ENCODE results near the gene LTA4H. TPM values are rescaled to one million over a fixed set of nuclear protein-coding genes. Genes with fewer than 3 reads are reported as not detected.

The LTA4H gene
- total and polyA plus RNA-seq, 10 of the 15 experiments (the other 5 are each of a cell fraction or from before 2014, with no cell fraction given): 43.9 to 106 (median 47.3) TPM

GRCh38 chr12:96057986-96058553 is 22.7 kb upstream of the LTA4H start:
- Histone ChIP-seq H3K27ac (ENCODE audit: control insufficient read depth, insufficient read depth) (no peak overlapping the region), H4K20me1 (ENCODE audit: control insufficient read depth, insufficient read depth) (no peaks in the 10 kb centered on the region), H3K4me2 (ENCODE audit: control insufficient read depth, insufficient read depth) (no peak overlapping the region), H3K36me3 (ENCODE audit: control insufficient read depth in 2 of 2, insufficient read depth in 2 of 2, low read length in 1 of 2) (no peaks in the 10 kb centered on the region), H3K4me3 (no peak overlapping the region), H3K9me3 (replicated peaks; ENCODE audit: control insufficient read depth, insufficient read depth, low read length) (no peaks in the 10 kb centered on the region; the same call in 2 of the 3 replicates), H3K79me2 (ENCODE audit: control insufficient read depth, insufficient read depth, low read length) (no peaks in the 10 kb centered on the region), H3K4me1 (ENCODE audit: control insufficient read depth, insufficient read depth, low read length) (peaks cover 4% of the 10 kb centered on the region; the same call in 1 of the 2 replicates), H3K27me3 (replicated peaks in 1 of 2; ENCODE audit: control insufficient read depth in 2 of 2, insufficient read depth in 2 of 2, low read length in 1 of 2) (no peaks in the 10 kb centered on the region), H3K9ac (ENCODE audit: control insufficient read depth, insufficient read depth, low read length) (no peak overlapping the region), H2AFZ (ENCODE audit: control insufficient read depth, low read depth, low read length) (no peak overlapping the region)
- ChIA-PET RAD21 (ENCODE audit: unreplicated experiment) (interaction anchor here (0.7 to 1.7 kb wide), 6 partner anchors 13 to 458 kb away, joined by 3 to 9 read pairs (median 4); no protein-coding TSS in a partner anchor), SMC1A (ENCODE audit: uncharacterized antibody, unreplicated experiment) (interaction anchor here (0.6 to 6.8 kb wide), 8 partner anchors 10 to 460 kb away, joined by 3 to 90 read pairs (median 4); partner anchors contain the start of gene CDK17), POLR2A (no interaction called here), CTCF (interaction anchor here (0.6 to 6.9 kb wide), 13 partner anchors 8 to 459 kb away, joined by 3 to 77 read pairs (median 4); partner anchors contain the start of genes CDK17 and LTA4H)
- BruUV-seq (replicated peaks): no TSS peak
- FAIRE-seq: no peak
- no peak for ATAC-seq
- WGBS (ENCODE audit: insufficient coverage, insufficient replicate concordance, low lambda C conversion rate, missing lambda C conversion rate): 49% methylated on average over 4 of the region's 4 CpGs
- intact Hi-C loops (cut with micrococcal nuclease; ENCODE audit: unreplicated experiment): no loop called here
- no peak for TF ChIP-seq SMAD5 (IDR thresholded peaks at IDR 0.05; ENCODE audit: low read depth)
- TF ChIP-seq, protein P1, sequence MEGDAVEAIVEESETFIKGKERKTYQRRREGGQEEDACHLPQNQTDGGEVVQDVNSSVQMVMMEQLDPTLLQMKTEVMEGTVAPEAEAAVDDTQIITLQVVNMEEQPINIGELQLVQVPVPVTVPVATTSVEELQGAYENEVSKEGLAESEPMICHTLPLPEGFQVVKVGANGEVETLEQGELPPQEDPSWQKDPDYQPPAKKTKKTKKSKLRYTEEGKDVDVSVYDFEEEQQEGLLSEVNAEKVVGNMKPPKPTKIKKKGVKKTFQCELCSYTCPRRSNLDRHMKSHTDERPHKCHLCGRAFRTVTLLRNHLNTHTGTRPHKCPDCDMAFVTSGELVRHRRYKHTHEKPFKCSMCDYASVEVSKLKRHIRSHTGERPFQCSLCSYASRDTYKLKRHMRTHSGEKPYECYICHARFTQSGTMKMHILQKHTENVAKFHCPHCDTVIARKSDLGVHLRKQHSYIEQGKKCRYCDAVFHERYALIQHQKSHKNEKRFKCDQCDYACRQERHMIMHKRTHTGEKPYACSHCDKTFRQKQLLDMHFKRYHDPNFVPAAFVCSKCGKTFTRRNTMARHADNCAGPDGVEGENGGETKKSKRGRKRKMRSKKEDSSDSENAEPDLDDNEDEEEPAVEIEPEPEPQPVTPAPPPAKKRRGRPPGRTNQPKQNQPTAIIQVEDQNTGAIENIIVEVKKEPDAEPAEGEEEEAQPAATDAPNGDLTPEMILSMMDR (IDR thresholded peaks at IDR 0.05 in 2 of 3, conservative IDR thresholded peaks at IDR 0.05 in 1 of 3; ENCODE audit: control insufficient read depth in 2 of 3, extremely low read depth in 1 of 3, insufficient read depth in 1 of 3, low read depth in 3 of 3, low read length in 3 of 3): peak in 1 of 3 experiments; percentile 24; a peak in 2 of 6 replicates
- no peak for DNase-seq (ENCODE audit: low read depth, low spot score)
- in situ Hi-C loops (cut with MboI): no loop called here

Data from GM12878 (cell line).